CD4-positive, alpha-beta T cell (primary cell): ENCODE data around the gene ZNF615. TPM values are rescaled to one million over a fixed set of nuclear protein-coding genes. Genes with fewer than 3 reads are reported as not detected.
"Not testable (repeated sequence)": the region's sequence is repeated elsewhere in the genome, so short reads cannot be mapped to it uniquely, and the experiment has no call there.

ENCODE experiments used
- ATAC-seq: fragments of 200-7000 bp; cut with Tn5 transposase; one replicate; pipeline ENCODE4 v1.10.0; 2022; ENCODE audit warnings: mild to moderate bottlenecking; ENCODE audit not compliant: poor library complexity
- CTCF ChIA-PET: fragments of 350-600 bp; sonication (Branson Sonifier 250); formaldehyde crosslinking; loops from one replicate; lab custom pipeline; 2021; ENCODE audit warnings: antibody characterized with exemption, inconsistent platforms; lab: Charles Lee
- POLR2A ChIA-PET: fragments of 350-600 bp; sonication (Branson Sonifier 250); formaldehyde crosslinking; loops from one replicate; lab custom pipeline; 2021; ENCODE audit warnings: antibody characterized with exemption, inconsistent platforms; lab: Charles Lee
- DNase-seq, 14 experiments: peaks; one replicate each; pipeline ENCODE4 v3.0.0-alpha.2; 2013 to 2020; ENCODE audit warnings: mixed read lengths in 2 of 14
- H3K27ac ChIP-seq, 2 donors: one replicate each; pipeline versions ENCODE4 v1.5.1 to v1.7.0; 2013; ENCODE audit warnings: low read length in 2 of 2, low read depth in 1 of 2, mild to moderate bottlenecking in 1 of 2
- H3K27me3 ChIP-seq, 2 experiments: 1 replicate in 1 of 2; 2 replicates in 1 of 2; pipeline versions ENCODE4 v1.6.1 to v1.7.0; 2013; ENCODE audit warnings: low read length in 2 of 2, control low read depth in 1 of 2, mild to moderate bottlenecking in 1 of 2, moderate library complexity in 1 of 2; ENCODE audit not compliant: insufficient read depth in 2 of 2, control insufficient read depth in 1 of 2
- H3K36me3 ChIP-seq: one replicate; pipeline ENCODE4 v1.6.1; 2013; ENCODE audit warnings: low read length, control low read depth; ENCODE audit not compliant: insufficient read depth
- H3K4me1 ChIP-seq: one replicate; pipeline ENCODE4 v1.6.1; 2013; ENCODE audit warnings: low read length, control low read depth; ENCODE audit not compliant: insufficient read depth
- H3K4me3 ChIP-seq: one replicate; pipeline ENCODE4 v1.5.1; 2013; ENCODE audit warnings: mild to moderate bottlenecking, low read length, moderate library complexity
- H3K9me3 ChIP-seq, 2 experiments: 1 replicate in 1 of 2; 2 replicates in 1 of 2; pipeline versions ENCODE4 v1.6.1 to v1.7.0; 2013; ENCODE audit warnings: low read length in 2 of 2, mild to moderate bottlenecking in 2 of 2, control low read depth in 1 of 2, moderate library complexity in 1 of 2; ENCODE audit not compliant: control insufficient read depth in 1 of 2, insufficient read depth in 1 of 2
- H3K27ac Mint-ChIP-seq: one replicate; pipeline ENCODE4 v1.8.0; 2020; ENCODE audit warnings: mixed read lengths
- H3K27me3 Mint-ChIP-seq: one replicate; pipeline ENCODE4 v1.8.0; 2021; ENCODE audit warnings: mixed read lengths
- H3K36me3 Mint-ChIP-seq: one replicate; pipeline ENCODE4 v1.8.0; 2021; ENCODE audit warnings: low read depth, mixed read lengths
- H3K4me1 Mint-ChIP-seq: one replicate; pipeline ENCODE4 v1.8.0; 2021; ENCODE audit warnings: low read depth, mixed read lengths
- H3K4me3 Mint-ChIP-seq: one replicate; pipeline ENCODE4 v1.8.0; 2020; ENCODE audit warnings: mild to moderate bottlenecking, mixed read lengths
- H3K9me3 Mint-ChIP-seq: one replicate; pipeline ENCODE4 v1.8.0; 2020; ENCODE audit warnings: mixed read lengths
- intact Hi-C, 2 experiments: fragments of 100-400 bp; cut with DNase I in 1 of 2; cut with micrococcal nuclease in 1 of 2; formaldehyde crosslinking; loops; one replicate each; pipeline versions ENCODE4 v1.15.1 to v1.9.0; 2023 to 2025; cut with DNase I, micrococcal nuclease
- polyA plus RNA-seq, 2 donors: library from polyadenylated mRNA; unstranded; fragments of 120-200 nt; gene quantifications; one replicate each; pipeline ENCODE4 v1.2.1, GENCODE V29; 2013
- total RNA-seq, 174 experiments: library from RNA in 2 of 174; stranded (reverse) in 2 of 174; gene quantifications; one replicate each; pipeline ENCODE4 v1.2.3 and lab custom pipeline; 2021 to 2026
- TF ChIP-seq, protein P1 (sequence below): fragments of 200-600 bp; IDR thresholded peaks from one replicate; pipeline ENCODE4 v1.8.0; 2022; ENCODE audit warnings: antibody characterized with exemption, mild to moderate bottlenecking

Gene ZNF615
- total RNA-seq (1 to 10 TPM; 8.9 to 9.2 TPM), total RNA-seq (lab: John Stamatoyannopoulos, UW) (6.1 to 55.8 (median 24.2) reads per million in 172 experiments)
- 6.7 TPM for polyA plus RNA-seq (2013, experiment 1 of 2)
- polyA plus RNA-seq (2013, experiment 2 of 2) = 7.4 TPM

- peak within 1 kb of the TSS; percentile 95 for H3K4me3 Mint-ChIP-seq
- peaks cover 27% of the 10 kb centered on the region for H3K9me3 Mint-ChIP-seq
- POLR2A ChIA-PET = interaction anchor here (0.6 to 2.8 kb wide), 11 partner anchors 10 to 1513 kb away, joined by 3 to 25 read pairs (median 4); partner anchors contain the start of genes ZNF350, ZNF432 and ZNF614
- H3K4me1 Mint-ChIP-seq = peaks cover 24% of the 10 kb centered on the region
- Histone ChIP-seq H3K27ac (peak within 1 kb of the TSS; percentile 82 to 88), H3K36me3 (peaks cover 13% of the 10 kb centered on the region), H3K27me3 (no peaks in the 10 kb centered on the region), H3K4me3 (peak within 1 kb of the TSS; percentile 95), H3K9me3 (peaks cover 46 to 51% of the 10 kb centered on the region in 2 experiments), H3K4me1 (peaks cover 12% of the 10 kb centered on the region)
- TF ChIP-seq, protein P1, sequence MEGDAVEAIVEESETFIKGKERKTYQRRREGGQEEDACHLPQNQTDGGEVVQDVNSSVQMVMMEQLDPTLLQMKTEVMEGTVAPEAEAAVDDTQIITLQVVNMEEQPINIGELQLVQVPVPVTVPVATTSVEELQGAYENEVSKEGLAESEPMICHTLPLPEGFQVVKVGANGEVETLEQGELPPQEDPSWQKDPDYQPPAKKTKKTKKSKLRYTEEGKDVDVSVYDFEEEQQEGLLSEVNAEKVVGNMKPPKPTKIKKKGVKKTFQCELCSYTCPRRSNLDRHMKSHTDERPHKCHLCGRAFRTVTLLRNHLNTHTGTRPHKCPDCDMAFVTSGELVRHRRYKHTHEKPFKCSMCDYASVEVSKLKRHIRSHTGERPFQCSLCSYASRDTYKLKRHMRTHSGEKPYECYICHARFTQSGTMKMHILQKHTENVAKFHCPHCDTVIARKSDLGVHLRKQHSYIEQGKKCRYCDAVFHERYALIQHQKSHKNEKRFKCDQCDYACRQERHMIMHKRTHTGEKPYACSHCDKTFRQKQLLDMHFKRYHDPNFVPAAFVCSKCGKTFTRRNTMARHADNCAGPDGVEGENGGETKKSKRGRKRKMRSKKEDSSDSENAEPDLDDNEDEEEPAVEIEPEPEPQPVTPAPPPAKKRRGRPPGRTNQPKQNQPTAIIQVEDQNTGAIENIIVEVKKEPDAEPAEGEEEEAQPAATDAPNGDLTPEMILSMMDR = no peak
- ATAC-seq (peak; percentile 91), DNase-seq (peak; percentile 78 to 92 (median 82))
- CTCF ChIA-PET = interaction anchor here (0.9 to 1.9 kb wide), 3 partner anchors 13 to 81 kb away, joined by 3 to 7 read pairs (median 3); partner anchors contain the start of genes ZNF613 and ZNF614
- H3K27ac Mint-ChIP-seq = peak within 1 kb of the TSS; percentile 88
- intact Hi-C loops = loop anchor here (1.0 to 5.0 kb wide), 4 partner anchors 19 to 41 kb away; partner anchors contain the start of genes ZNF350 (in 2 of the 2) and ZNF432 (in 1 of the 2)
- H3K36me3 Mint-ChIP-seq = peaks cover 89% of the 10 kb centered on the region
- H3K27me3 Mint-ChIP-seq = no peaks in the 10 kb centered on the region
These were observed at the start of gene ZNF615 for GRCh38 chr19:52007806-52008557. Gene ZNF615, minus strand, starts transcription at chr19:52008211. Its CDS starts 4,500 bp downstream, at chr19:52003711.

DNA sequence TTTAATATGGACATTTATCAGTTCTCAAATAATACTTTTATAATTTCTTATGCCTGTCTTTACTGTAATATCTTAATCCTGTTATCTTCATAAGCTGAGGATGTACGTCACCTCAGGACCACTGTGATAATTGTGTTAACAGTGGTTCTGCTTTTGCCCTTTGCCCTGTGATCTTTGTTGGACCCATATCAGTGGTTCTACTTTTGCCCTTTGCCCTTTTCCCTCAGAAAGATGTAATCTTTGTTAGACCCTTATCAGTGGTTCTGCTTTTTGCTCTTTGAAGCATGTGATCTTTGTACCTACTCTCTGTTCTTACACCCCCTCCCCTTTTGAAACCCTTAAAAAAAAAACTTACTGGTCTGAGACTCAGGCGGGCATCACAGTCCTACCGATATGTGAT lies 48.5 kb upstream of the ZNF615 start:
- peaks cover 12% of the 10 kb centered on the region for H3K9me3 Mint-ChIP-seq
- H3K9me3 ChIP-seq = peaks cover 27 to 31% of the 10 kb centered on the region in 2 experiments
- H3K36me3 Mint-ChIP-seq = peaks cover 92% of the 10 kb centered on the region
- H3K4me1 Mint-ChIP-seq, H3K4me3 ChIP-seq, DNase-seq, intact Hi-C loops, H3K36me3 ChIP-seq, ATAC-seq, H3K4me1 ChIP-seq, H3K27me3 Mint-ChIP-seq, CTCF ChIA-PET, POLR2A ChIA-PET, H3K27ac ChIP-seq, H3K27me3 ChIP-seq, H3K27ac Mint-ChIP-seq, H3K4me3 Mint-ChIP-seq: not testable (repeated sequence)

DNA sequence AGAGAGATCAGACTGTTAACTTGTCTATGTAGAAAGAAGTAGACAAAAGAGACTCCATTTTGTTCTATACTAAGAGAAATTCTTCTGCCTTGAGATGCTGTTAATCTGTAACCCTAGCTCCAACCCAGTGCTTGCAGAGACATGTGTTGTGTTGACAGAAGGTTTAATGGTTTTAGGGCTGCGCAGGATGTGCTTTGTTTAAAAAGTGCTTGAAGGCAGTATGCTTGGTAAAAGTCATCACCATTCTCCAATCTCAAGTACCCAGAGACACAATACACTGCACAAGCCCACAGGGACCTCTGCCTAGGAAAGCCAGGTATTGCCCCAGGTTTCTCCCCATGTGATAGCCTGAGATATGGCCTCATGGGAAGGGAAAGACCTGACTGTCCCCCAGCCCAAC lies 43.7 kb upstream of the ZNF615 start:
- H3K4me3 ChIP-seq, H3K27ac ChIP-seq, intact Hi-C loops, H3K27ac Mint-ChIP-seq, CTCF ChIA-PET, H3K4me3 Mint-ChIP-seq, H3K9me3 ChIP-seq, ATAC-seq, DNase-seq, H3K36me3 ChIP-seq, H3K27me3 ChIP-seq, H3K27me3 Mint-ChIP-seq, H3K4me1 ChIP-seq: not testable (repeated sequence)
- H3K36me3 Mint-ChIP-seq = peaks cover 94% of the 10 kb centered on the region
- POLR2A ChIA-PET = interaction anchor here (1.4 kb wide), 1 partner anchor 25 kb away, joined by 4 read pairs; no protein-coding TSS in a partner anchor
- peaks cover 29% of the 10 kb centered on the region for H3K4me1 Mint-ChIP-seq
- H3K9me3 Mint-ChIP-seq = peaks cover 13% of the 10 kb centered on the region
